Activated T-cell treated with anti-CD3 and anti-CD28 coated beads for 48 hours (primary cell): Measurements from ENCODE around the gene PCDHB13.
"Not testable (repeated sequence)": the region's sequence is repeated elsewhere in the genome, so short reads cannot be mapped to it uniquely, and the experiment has no call there.

Source experiments
- DNase-seq: peaks from one replicate; pipeline ENCODE4 v3.0.0-alpha.2; 2020; ENCODE audit warnings: low read depth

The PCDHB13 gene

DNA sequence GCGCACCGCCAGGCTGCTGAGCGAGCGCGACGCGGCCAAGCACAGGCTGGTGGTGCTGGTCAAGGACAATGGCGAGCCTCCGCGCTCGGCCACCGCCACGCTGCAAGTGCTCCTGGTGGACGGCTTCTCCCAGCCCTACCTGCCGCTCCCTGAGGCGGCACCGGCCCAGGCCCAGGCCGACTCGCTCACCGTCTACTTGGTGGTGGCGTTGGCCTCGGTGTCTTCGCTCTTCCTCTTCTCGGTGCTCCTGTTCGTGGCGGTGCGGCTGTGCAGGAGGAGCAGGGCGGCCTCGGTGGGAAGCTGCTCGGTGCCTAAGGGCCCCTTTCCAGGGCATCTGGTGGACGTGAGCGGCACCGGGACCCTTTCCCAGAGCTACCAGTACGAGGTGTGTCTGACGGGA, 12.1 kb upstream of the PCDHB13 start:
- not testable (repeated sequence) for DNase-seq

DNA sequence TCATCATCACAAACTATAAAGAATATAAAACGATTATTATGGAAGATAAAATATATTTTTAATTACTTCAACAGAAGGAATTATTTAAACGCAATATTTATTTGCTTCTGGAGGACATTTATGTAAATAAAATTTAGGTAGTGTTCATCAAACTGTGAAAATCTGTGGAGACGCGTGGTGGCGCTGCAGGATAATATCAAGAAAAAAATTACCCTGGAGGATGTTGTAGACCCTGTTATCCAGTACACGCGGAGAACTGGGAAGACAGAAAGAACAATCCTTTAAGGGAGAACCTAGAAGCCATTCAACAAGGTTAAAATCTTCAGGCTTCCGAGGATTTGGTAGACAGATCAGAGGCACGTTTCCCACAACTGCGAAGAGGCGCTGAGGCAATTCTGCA, 5.2 kb upstream of the PCDHB13 start, which contains the start of gene PCDHB12:
TSS of gene PCDHB12 (plus strand) at position 242 of the 400 bp plus-strand sequence. CDS start 189 bp downstream, outside the sequence.
- DNase-seq, result no peak

DNA sequence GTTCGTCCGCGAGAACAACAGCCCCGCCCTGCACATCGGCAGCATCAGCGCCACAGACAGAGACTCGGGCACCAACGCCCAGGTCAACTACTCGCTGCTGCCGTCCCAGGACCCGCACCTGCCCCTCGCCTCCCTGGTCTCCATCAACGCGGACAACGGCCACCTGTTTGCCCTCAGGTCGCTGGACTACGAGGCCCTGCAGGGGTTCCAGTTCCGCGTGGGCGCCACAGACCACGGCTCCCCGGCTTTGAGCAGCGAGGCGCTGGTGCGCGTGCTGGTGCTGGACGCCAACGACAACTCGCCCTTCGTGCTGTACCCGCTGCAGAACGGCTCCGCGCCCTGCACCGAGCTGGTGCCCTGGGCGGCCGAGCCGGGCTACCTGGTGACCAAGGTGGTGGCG, 3.4 kb upstream of the PCDHB13 start:
- not testable (repeated sequence) for DNase-seq

DNA sequence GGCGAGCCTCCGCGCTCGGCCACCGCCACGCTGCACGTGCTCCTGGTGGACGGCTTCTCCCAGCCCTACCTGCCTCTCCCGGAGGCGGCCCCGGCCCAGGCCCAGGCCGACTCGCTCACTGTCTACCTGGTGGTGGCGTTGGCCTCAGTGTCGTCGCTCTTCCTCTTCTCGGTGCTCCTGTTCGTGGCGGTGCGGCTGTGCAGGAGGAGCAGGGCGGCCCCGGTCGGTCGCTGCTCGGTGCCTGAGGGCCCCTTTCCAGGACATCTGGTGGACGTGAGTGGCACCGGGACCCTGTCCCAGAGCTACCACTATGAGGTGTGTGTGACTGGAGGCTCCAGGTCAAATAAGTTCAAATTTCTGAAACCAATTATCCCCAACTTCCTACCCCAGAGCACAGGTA, 2.9 kb upstream of the PCDHB13 start:
- not testable (repeated sequence) for DNase-seq

DNA sequence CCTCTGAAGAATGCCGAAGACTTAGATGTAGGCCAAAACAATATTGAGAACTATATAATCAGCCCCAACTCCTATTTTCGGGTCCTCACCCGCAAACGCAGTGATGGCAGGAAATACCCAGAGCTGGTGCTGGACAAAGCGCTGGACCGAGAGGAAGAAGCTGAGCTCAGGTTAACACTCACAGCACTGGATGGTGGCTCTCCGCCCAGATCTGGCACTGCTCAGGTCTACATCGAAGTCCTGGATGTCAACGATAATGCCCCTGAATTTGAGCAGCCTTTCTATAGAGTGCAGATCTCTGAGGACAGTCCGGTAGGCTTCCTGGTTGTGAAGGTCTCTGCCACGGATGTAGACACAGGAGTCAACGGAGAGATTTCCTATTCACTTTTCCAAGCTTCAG, 864 bp downstream of the PCDHB13 start:
- DNase-seq, result not testable (repeated sequence)

DNA sequence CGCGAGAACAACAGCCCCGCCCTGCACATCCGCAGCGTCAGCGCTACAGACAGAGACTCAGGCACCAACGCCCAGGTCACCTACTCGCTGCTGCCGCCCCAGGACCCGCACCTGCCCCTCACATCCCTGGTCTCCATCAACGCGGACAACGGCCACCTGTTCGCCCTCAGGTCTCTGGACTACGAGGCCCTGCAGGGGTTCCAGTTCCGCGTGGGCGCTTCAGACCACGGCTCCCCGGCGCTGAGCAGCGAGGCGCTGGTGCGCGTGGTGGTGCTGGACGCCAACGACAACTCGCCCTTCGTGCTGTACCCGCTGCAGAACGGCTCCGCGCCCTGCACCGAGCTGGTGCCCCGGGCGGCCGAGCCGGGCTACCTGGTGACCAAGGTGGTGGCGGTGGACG, 1.8 kb downstream of the PCDHB13 start:
- DNase-seq, result not testable (repeated sequence)

DNA sequence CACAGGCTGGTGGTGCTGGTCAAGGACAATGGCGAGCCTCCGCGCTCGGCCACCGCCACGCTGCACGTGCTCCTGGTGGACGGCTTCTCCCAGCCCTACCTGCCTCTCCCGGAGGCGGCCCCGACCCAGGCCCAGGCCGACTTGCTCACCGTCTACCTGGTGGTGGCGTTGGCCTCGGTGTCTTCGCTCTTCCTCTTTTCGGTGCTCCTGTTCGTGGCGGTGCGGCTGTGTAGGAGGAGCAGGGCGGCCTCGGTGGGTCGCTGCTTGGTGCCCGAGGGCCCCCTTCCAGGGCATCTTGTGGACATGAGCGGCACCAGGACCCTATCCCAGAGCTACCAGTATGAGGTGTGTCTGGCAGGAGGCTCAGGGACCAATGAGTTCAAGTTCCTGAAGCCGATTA, 2.3 kb downstream of the PCDHB13 start:
- DNase-seq, result not testable (repeated sequence)

DNA sequence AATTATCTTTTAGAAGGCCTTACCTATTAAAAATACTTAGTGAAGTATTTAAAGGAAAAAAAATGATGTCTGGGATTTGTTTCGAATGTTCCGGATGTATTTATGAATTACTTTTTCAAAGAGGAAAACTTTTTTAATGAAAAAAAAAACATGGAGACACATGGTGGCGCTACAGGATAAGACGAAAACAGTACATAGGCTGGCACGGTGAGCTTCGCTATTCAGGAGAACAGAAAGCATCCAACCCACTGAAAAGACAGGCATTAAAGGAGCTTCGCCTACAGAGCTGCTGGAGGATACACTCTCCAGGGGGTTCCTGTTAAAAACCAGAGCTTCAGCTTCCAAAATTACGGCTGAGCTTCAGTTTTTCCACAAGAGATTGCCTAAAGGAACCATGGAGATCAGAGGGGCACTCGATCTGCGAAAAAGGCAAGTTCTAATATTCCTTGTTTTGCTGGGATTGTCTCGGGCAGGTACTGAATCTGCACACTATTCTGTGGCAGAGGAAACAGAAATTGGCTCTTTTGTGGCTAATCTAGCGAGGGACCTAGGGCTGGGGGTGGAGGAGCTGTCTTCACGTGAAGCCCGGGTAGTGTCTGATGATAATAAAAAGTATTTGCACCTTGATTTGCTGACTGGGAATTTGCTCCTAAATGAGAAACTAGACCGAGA, 9.5 kb downstream of the PCDHB13 start, which contains the start of gene PCDHB14:
TSS of gene PCDHB14 (plus strand) at position 232 of the 672 bp plus-strand sequence. CDS start at position 395, 163 bp downstream.
- DNase-seq, result no peak

DNA sequence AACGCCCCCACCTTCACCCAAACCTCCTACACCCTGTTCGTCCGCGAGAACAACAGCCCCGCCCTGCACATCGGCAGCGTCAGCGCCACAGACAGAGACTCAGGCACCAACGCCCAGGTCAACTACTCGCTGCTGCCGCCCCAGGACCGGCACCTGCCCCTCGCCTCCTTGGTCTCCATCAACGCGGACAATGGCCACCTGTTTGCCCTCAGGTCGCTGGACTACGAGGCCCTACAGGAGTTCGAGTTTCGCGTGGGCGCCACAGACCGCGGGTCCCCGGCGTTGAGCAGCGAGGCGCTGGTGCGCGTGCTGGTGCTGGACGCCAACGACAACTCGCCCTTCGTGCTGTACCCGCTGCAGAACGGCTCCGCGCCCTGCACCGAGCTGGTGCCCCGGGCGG, 11.1 kb downstream of the PCDHB13 start:
- not testable (repeated sequence) for DNase-seq

DNA sequence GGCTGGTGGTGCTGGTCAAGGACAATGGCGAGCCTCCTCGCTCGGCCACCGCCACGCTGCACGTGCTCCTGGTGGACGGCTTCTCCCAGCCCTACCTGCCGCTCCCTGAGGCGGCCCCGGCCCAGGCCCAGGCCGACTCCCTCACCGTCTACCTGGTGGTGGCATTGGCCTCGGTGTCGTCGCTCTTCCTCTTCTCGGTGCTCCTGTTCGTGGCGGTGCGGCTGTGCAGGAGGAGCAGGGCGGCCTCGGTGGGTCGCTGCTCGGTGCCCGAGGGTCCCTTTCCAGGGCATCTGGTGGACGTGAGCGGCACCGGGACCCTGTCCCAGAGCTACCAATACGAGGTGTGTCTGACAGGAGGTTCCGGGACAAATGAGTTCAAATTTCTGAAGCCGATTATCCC, 11.7 kb downstream of the PCDHB13 start:
- DNase-seq, result not testable (repeated sequence)

DNA sequence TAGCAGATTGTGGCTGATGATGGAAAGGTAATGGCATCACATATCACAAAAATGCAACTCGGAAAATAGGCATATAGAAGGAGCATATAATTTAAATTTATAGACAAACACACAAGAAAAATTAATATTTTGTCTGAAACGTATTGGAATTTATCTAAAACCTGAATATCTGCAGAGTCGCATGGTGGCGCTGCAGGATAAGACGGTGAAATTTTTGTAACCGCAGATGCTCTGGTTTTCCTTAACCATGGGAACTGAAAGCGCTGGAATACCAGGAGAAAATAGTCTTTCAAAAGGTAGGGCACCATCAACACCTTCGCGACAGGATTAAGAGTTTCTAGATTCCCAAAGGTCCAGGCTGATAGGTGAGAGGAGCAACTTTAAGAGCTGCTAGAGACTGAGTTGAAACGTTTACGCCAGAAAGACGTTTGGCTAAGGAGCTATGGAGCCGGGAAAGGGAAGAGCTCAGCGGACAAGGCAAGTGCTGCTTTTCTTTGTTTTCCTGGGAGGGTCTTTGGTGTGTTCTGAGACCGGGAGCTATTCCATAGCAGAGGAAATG, 20.5 kb downstream of the PCDHB13 start:
- no peak for DNase-seq

DNA sequence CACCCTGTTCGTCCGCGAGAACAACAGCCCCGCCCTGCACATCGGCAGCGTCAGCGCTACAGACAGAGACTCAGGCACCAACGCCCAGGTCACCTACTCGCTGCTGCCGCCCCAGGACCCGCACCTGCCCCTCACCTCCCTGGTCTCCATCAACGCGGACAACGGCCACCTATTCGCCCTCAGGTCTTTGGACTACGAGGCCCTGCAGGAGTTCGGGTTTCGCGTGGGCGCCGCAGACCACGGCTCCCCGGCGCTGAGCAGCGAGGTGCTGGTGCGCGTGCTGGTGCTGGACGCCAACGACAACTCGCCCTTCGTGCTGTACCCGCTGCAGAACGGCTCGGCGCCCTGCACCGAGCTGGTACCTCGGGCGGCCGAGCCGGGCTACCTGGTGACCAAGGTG, 22.2 kb downstream of the PCDHB13 start:
- not testable (repeated sequence) for DNase-seq

DNA sequence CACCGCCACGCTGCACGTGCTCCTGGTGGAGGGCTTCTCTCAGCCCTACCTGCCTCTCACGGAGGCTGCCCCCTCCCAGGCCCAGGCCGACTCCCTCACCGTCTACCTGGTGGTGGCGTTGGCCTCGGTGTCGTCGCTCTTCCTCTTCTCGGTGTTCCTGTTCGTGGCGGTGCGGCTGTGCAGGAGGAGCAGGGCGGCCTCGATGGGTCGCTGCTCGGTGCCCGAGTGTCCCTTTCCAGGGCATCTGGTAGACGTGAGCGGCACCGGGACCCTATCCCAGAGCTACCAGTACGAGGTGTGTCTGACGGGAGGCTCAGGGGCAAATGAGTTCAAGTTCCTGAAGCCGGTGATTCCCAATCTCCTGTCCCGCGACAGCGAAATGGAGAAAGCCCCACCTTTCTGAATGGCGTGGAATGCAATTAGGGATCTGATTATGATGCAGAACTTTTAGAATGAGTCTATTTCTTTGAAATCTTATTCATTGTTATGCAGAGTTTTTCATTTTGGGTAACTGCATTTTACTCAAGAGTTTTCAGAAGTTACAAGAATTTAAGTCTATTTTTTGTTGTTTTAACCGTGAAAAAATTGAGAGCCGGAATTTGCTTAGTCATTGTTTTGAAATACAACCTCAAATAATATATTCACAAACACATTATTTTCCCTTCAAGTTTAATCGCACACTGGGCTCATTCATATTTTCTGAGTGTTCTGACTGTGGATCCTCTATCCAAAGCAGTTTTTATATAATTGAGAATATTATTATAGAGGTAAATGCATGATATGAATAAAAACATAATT, 23.0 kb downstream of the PCDHB13 start:
- DNase-seq, result no peak

DNA sequence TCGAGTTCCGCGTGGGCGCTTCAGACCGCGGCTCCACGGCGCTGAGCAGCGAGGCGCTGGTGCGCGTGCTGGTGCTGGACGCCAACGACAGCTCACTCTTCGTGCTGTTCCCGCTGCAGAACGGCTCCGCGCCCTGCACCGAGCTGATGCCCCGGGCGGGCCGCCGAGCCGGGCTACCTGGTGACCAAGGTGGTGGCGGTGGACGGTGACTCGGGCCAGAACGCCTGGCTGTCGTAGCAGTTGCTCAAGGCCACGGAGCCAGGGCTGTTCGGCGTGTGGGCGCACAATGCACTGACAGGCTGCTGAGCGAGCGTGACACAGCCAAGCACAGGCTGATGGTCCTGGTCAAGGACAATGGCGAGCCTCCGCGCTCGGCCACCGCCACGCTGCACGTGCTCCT, 27.8 kb downstream of the PCDHB13 start:
- no peak for DNase-seq

DNA sequence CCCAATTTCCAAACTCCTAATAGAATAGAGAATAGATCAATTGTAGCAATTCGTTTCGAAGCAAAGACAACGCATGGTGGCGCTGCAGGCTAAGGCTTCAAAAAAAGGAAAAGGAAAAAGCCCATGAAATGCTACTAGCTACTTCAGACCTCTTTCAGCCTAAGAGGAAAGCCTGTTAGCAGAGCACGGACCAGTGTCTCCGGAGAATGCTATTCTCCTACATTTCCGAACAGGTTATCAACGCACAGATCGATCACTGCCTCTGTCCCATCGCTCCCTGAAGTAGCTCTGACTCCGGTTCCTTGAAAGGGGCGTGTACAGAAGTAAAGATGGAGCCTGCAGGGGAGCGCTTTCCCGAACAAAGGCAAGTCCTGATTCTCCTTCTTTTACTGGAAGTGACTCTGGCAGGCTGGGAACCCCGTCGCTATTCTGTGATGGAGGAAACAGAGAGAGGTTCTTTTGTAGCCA, 31.6 kb downstream of the PCDHB13 start, which contains the start of gene PCDHB15:
TSS of gene PCDHB15 (plus strand) at position 146 of the 468 bp plus-strand sequence. CDS start at position 330, 184 bp downstream.
- DNase-seq, result no peak

DNA sequence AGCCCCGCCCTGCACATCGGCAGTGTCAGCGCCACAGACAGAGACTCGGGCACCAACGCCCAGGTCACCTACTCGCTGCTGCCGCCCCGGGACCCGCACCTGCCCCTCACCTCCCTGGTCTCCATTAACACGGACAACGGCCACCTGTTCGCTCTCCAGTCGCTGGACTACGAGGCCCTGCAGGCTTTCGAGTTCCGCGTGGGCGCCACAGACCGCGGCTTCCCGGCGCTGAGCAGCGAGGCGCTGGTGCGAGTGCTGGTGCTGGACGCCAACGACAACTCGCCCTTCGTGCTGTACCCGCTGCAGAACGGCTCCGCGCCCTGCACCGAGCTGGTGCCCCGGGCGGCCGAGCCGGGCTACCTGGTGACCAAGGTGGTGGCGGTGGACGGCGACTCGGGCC, 33.3 kb downstream of the PCDHB13 start:
- not testable (repeated sequence) for DNase-seq

DNA sequence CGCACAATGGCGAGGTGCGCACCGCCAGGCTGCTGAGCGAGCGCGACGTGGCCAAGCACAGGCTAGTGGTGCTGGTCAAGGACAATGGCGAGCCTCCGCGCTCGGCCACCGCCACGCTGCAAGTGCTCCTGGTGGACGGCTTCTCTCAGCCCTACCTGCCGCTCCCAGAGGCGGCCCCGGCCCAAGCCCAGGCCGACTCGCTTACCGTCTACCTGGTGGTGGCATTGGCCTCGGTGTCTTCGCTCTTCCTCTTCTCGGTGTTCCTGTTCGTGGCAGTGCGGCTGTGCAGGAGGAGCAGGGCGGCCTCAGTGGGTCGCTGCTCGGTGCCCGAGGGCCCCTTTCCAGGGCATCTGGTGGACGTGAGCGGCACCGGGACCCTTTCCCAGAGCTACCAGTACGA, 33.7 kb downstream of the PCDHB13 start:
- DNase-seq, result not testable (repeated sequence)

DNA sequence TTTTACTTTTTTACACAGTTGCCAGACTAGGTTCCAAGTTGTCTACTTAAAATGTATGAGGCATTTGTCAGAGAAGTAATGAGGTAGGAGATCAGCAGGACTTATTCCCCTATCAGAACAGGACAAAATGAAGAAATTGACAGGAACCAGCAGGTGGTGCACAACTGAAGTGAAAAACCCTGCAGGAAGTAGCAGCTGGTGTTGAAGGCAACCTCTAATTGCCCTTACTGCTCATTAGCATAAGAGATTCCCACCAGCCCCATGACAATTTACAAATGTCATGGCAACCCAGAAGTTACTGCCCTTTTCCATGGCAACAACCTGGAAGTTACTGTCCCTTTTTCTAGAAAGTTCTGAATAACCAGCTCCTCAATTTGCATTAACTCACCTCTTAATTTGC, 36.9 kb downstream of the PCDHB13 start:
- DNase-seq, result no peak

DNA sequence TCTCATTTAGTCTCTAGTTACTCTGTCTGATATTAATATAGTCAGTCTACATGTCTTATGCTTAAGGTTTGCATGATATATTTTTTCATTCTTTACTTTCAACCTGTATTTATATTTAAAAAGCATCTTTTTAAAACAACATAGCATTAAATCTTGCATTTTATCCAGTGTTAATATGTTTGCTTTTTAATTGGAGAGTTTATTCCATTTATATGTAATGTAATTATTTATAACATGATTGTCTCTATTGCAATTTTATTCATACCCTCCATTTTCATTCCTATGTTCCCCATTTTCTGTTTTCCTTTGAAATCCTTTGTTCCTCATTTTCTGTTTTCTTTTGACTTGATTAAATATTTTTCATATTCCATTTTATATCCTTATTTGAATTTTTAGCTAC, 44.7 kb downstream of the PCDHB13 start:
- no peak for DNase-seq

DNA sequence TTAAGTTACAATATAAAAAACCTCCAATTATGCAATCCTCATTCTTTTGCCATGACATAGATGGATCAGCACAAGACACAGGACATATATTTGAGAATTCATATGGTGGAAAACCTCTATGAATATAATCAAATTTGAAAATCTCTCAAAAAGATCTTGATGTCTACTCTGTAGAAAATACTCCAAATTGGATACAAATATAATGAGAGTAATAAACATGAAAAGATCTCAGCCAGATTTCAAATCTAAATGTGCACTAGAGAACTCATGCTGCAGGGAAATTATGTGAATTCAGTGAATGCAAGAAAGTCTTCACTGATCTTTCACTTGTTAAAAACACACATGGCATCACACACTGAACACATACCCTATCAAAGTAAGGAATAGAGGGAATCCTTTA, 45.2 kb downstream of the PCDHB13 start:
- DNase-seq, result no peak

DNA sequence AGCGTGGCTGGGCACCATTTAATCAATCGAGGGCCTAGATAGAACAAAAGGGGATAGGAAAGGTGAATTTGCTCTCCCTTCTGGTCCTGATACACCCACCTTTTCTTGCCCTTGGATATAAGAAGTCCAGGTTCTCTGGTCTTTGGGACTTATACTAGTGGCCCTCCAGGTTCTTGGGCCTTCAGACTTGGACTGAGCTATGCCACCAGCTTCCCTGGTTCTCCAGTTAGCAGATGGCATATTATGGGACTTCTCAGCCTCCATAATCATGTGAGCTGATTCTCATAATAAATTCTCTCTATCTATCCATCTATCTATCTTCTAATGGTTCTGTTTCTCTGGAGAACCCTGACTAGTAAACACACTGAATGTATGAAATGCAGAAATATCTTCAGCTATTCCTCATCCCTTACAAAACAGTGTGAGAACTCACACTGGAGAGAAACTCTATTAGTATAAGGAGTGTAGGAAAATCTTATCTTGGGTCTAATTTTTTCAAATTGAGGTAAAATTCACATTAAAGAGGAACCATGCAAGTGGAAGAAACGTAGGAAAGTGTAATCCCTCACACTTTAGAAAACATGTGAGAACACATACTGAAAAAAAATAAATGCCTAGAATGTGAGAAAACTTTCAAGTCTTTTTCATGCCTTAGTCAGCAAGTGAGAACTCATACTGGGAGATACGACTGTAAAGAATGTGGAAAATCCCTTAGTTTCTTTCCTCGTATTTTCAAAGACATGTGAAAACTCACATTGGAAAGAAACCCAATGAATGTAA, 46.9 kb downstream of the PCDHB13 start:
- DNase-seq, result no peak

DNA sequence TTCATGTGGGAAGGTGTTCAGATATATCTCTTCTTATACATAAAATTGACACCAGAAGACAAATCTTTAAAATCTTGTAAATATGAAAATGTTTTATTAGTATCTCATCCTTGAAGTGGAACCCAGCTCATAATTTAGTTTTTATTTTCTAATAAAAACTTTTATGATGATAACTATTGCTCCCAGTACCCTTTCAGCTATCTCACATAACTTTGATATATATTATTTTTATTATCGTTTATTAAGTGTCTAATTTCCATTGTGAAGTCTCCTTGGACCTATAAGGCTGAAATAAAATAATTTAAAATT, 47.5 kb downstream of the PCDHB13 start:
- DNase-seq, result no peak
